IMR-90 (cell line): ENCODE measurements around the gene TMEM200A. TPM values are rescaled to one million over a fixed set of nuclear protein-coding genes. Genes with fewer than 3 reads are reported as not detected.

Experiments used
- ATAC-seq: fragments of 200-7000 bp; cut with Tn5 transposase; 2 replicates; pipeline ENCODE4 v1.9.1; 2020; ENCODE audit warnings: low read depth, mild to moderate bottlenecking, moderate library complexity
- BruUV-seq: library from RNA; stranded (reverse); fragments of 400-500 nt; replicated peaks from 2 replicates; lab custom pipeline; 2021; lab: Mats Ljungman, UMichigan
- CTCF ChIA-PET: fragments of 300-600 bp; formaldehyde crosslinking; extraction: SDS; loops from one replicate; lab custom pipeline; 2021; ENCODE audit warnings: antibody characterized with exemption; lab: Yijun Ruan, JAX
- POLR2A ChIA-PET: fragments of 300-600 bp; sonication (Branson Sonifier 250); formaldehyde crosslinking; loops from one replicate; lab custom pipeline; 2022; ENCODE audit warnings: antibody characterized with exemption; ENCODE audit not compliant: unreplicated experiment; lab: Charles Lee
- DNase-seq: peaks from one replicate; pipeline ENCODE4 v3.0.0; 2013
- H2AFZ ChIP-seq: replicated peaks from 2 replicates; pipeline ENCODE3; 2013; ENCODE audit warnings: low read length, mild to moderate bottlenecking; ENCODE audit not compliant: poor library complexity
- H2AK5ac ChIP-seq: 2 replicates; pipeline ENCODE4 v1.6.1; 2013; ENCODE audit warnings: low read depth, low read length, inconsistent platforms
- H2AK9ac ChIP-seq: replicated peaks from 2 replicates; pipeline ENCODE3; 2013; ENCODE audit warnings: mild to moderate bottlenecking, low read depth, low read length, moderate library complexity; ENCODE audit not compliant: poor library complexity
- H2BK120ac ChIP-seq: 2 replicates; pipeline ENCODE4 v1.6.1; 2013; ENCODE audit warnings: low read depth, low read length, inconsistent platforms
- H2BK15ac ChIP-seq: 3 replicates; pipeline ENCODE4 v1.6.1; 2013; ENCODE audit warnings: low read depth, low read length, inconsistent platforms
- H2BK20ac ChIP-seq: 2 replicates; pipeline ENCODE4 v1.6.1; 2013; ENCODE audit warnings: low read depth, mild to moderate bottlenecking, inconsistent platforms, low read length, moderate library complexity
- H2BK5ac ChIP-seq: 2 replicates; pipeline ENCODE4 v1.6.1; 2013; ENCODE audit warnings: mild to moderate bottlenecking, low read depth, low read length, inconsistent platforms; ENCODE audit not compliant: poor library complexity, severe bottlenecking
- H3K14ac ChIP-seq: replicated peaks from 2 replicates; pipeline ENCODE4 v1.6.1; 2013; ENCODE audit warnings: low read depth, low read length, inconsistent platforms
- H3K18ac ChIP-seq: 2 replicates; pipeline ENCODE4 v1.6.1; 2013; ENCODE audit warnings: low read depth, low read length, control low read depth
- H3K23ac ChIP-seq: 2 replicates; pipeline ENCODE4 v1.6.1; 2013; ENCODE audit warnings: low read depth, low read length, inconsistent platforms
- H3K27ac ChIP-seq: 2 replicates; pipeline ENCODE4 v1.5.1; 2013; ENCODE audit warnings: mild to moderate bottlenecking, control low read depth, low read length; ENCODE audit not compliant: insufficient read depth
- H3K27me3 ChIP-seq: 2 replicates; pipeline ENCODE4 v1.6.1; 2013; ENCODE audit warnings: low read length; ENCODE audit not compliant: control insufficient read depth, insufficient read depth
- H3K36me3 ChIP-seq: 2 replicates; pipeline ENCODE4 v1.6.1; 2013; ENCODE audit warnings: low read length, mixed read lengths; ENCODE audit not compliant: control insufficient read depth, insufficient read depth
- H3K4ac ChIP-seq: 2 replicates; pipeline ENCODE4 v1.6.1; 2013; ENCODE audit warnings: low read depth, low read length, inconsistent platforms
- H3K4me1 ChIP-seq: 2 replicates; pipeline ENCODE4 v1.6.1; 2013; ENCODE audit warnings: low read length, mixed read lengths; ENCODE audit not compliant: control insufficient read depth, insufficient read depth
- H3K4me2 ChIP-seq: 2 replicates; pipeline ENCODE4 v1.6.1; 2013; ENCODE audit warnings: low read depth, mild to moderate bottlenecking, control low read depth, low read length, moderate library complexity
- H3K4me3 ChIP-seq: 2 replicates; pipeline ENCODE4 v1.5.1; 2013; ENCODE audit warnings: low read depth, mild to moderate bottlenecking, control low read depth, low read length, moderate library complexity; ENCODE audit not compliant: insufficient read depth
- H3K56ac ChIP-seq: 2 replicates; pipeline ENCODE4 v1.6.1; 2013; ENCODE audit warnings: low read length, inconsistent platforms; ENCODE audit not compliant: insufficient read depth; ENCODE audit errors: extremely low read depth
- H3K79me1 ChIP-seq, 2 experiments: 2 replicates each; pipeline ENCODE4 v1.6.1; 2013; ENCODE audit warnings: low read length in 2 of 2, inconsistent platforms in 1 of 2, low read depth in 1 of 2
- H3K9ac ChIP-seq: 2 replicates; pipeline ENCODE4 v1.6.1; 2013; ENCODE audit warnings: low read depth, low read length, control low read depth
- H3K9me1 ChIP-seq: 2 replicates; pipeline ENCODE4 v1.6.1; 2013; ENCODE audit warnings: low read length, inconsistent platforms; ENCODE audit not compliant: insufficient read depth
- H3K9me3 ChIP-seq: 2 replicates; pipeline ENCODE4 v1.6.1; 2013; ENCODE audit warnings: low read length; ENCODE audit not compliant: control insufficient read depth, insufficient read depth
- H4K20me1 ChIP-seq: 2 replicates; pipeline ENCODE4 v1.6.1; 2013; ENCODE audit warnings: low read length, inconsistent platforms; ENCODE audit not compliant: insufficient read depth
- H4K5ac ChIP-seq: 2 replicates; pipeline ENCODE4 v1.6.1; 2013; ENCODE audit warnings: mild to moderate bottlenecking, low read depth, low read length, control low read depth
- H4K8ac ChIP-seq, 2 experiments: 2 replicates each; pipeline ENCODE4 v1.6.1; 2013; ENCODE audit warnings: low read depth in 2 of 2, low read length in 2 of 2, control low read depth in 1 of 2, inconsistent platforms in 1 of 2
- H4K91ac ChIP-seq: 2 replicates; pipeline ENCODE4 v1.6.1; 2013; ENCODE audit warnings: low read depth, low read length, inconsistent platforms; ENCODE audit not compliant: insufficient read depth
- BHLHE40 ChIP-seq: fragments of 150-350 bp; IDR thresholded peaks from 2 replicates; pipeline ENCODE4 v1.6.1; 2016; ENCODE audit warnings: mild to moderate bottlenecking, low read depth, low read length
- CEBPB ChIP-seq: IDR thresholded peaks from 2 replicates; pipeline ENCODE4 v1.6.1; 2012; ENCODE audit warnings: low read depth, low read length, improper control_type of control experiment
- CHD1 ChIP-seq: IDR thresholded peaks from 2 replicates; pipeline ENCODE4 v1.6.1; 2012; ENCODE audit warnings: low read depth, low read length, improper control_type of control experiment
- FOS ChIP-seq: fragments of 150-350 bp; IDR thresholded peaks from 2 replicates; pipeline ENCODE4 v1.6.1; 2016; ENCODE audit warnings: low read depth, low read length
- MAFK ChIP-seq: IDR thresholded peaks from 2 replicates; pipeline ENCODE4 v1.6.1; 2012; ENCODE audit warnings: low read depth, low read length, improper control_type of control experiment
- MAZ ChIP-seq: IDR thresholded peaks from 2 replicates; pipeline ENCODE4 v1.6.1; 2012; ENCODE audit warnings: low read depth, mild to moderate bottlenecking, low read length, improper control_type of control experiment, moderate library complexity, borderline replicate concordance
- MXI1 ChIP-seq: IDR thresholded peaks from 2 replicates; pipeline ENCODE4 v1.6.1; 2012; ENCODE audit warnings: low read depth, mild to moderate bottlenecking, low read length, moderate library complexity, borderline replicate concordance
- NFE2L2 ChIP-seq: fragments of 150-350 bp; IDR thresholded peaks from 2 replicates; pipeline ENCODE4 v1.6.1; 2016; ENCODE audit warnings: low read depth, mild to moderate bottlenecking, low read length
- POLR2A ChIP-seq: IDR thresholded peaks from 2 replicates; pipeline ENCODE4 v1.6.1; 2012; ENCODE audit warnings: mild to moderate bottlenecking, low read depth, low read length
- RAD21 ChIP-seq: IDR thresholded peaks from 2 replicates; pipeline ENCODE4 v1.6.1; 2012; ENCODE audit warnings: low read length, improper control_type of control experiment
- RCOR1 ChIP-seq: IDR thresholded peaks from 2 replicates; pipeline ENCODE4 v1.6.1; 2012; ENCODE audit warnings: mild to moderate bottlenecking, low read length, improper control_type of control experiment; ENCODE audit not compliant: insufficient replicate concordance
- RFX5 ChIP-seq: IDR thresholded peaks from 2 replicates; pipeline ENCODE4 v1.8.0; 2012; ENCODE audit warnings: low read depth, mild to moderate bottlenecking, low read length, moderate library complexity
- SMC3 ChIP-seq: fragments of 150-350 bp; IDR thresholded peaks from 2 replicates; pipeline ENCODE4 v1.6.1; 2016; ENCODE audit warnings: low read depth, mild to moderate bottlenecking, antibody characterized with exemption, low read length, moderate library complexity
- WGBS, 2 experiments: methylation state at CpG; one replicate each; pipeline versions ENCODE4 v1.1.5 to v1.1.7; 2013; ENCODE audit warnings: missing lambda C conversion rate in 2 of 2; ENCODE audit not compliant: insufficient read length in 1 of 2; ENCODE audit errors: extremely low coverage in 2 of 2; 5-methylcytosine and 5-hydroxymethylcytosine counted together
- dilution Hi-C: fragments of 300-500 bp; cut with HindIII; formaldehyde crosslinking; loops from one replicate; pipeline ENCODE4 v1.14.3; 2018; ENCODE audit warnings: low sequenced_read_pairs; ENCODE audit not compliant: unreplicated experiment
- in situ Hi-C: fragments of 300-500 bp; cut with MboI; formaldehyde crosslinking; loops from 3 replicates; pipeline ENCODE4 v1.14.3; 2019; ENCODE audit warnings: low sequenced_read_pairs, inconsistent platforms, mixed read lengths
- intact Hi-C: fragments of 100-400 bp; cut with micrococcal nuclease; formaldehyde crosslinking; loops from 2 replicates; pipeline ENCODE4 v1.10.0; 2022
- polyA plus RNA-seq, 3 experiments: library from polyadenylated mRNA; depleted of rRNA; stranded (reverse); fragments of >200 nt; gene quantifications; 2 replicates each; pipeline ENCODE4 v1.2.3, GENCODE V29; 2012; ENCODE audit warnings: low replicate concordance in 1 of 3
- total RNA-seq: library from RNA; depleted of rRNA; stranded (reverse); fragments of >200 nt; gene quantifications from 2 replicates; pipeline ENCODE4 v1.2.3, GENCODE V29; 2012
- TF ChIP-seq, protein P1 (sequence below): fragments of 150-350 bp; IDR thresholded peaks from 2 replicates; pipeline ENCODE4 v1.6.1; 2016; ENCODE audit warnings: low read depth, mild to moderate bottlenecking, low read length, moderate library complexity, borderline replicate concordance
- TF ChIP-seq, protein P2 (sequence below): fragments of 150-350 bp; IDR thresholded peaks from 2 replicates; pipeline ENCODE4 v1.6.1; 2017; ENCODE audit warnings: mild to moderate bottlenecking, antibody characterized with exemption, low read length, low read depth
- TF ChIP-seq, protein P3 (sequence below): conservative IDR thresholded peaks from 2 replicates; pipeline ENCODE4 v1.5.1; 2012; ENCODE audit warnings: mild to moderate bottlenecking, low read depth, low read length, improper control_type of control experiment

Gene TMEM200A
- total and polyA plus RNA-seq, 2 of the 4 experiments (the other 2 are of a cell fraction) = 22.8 to 37.1 TPM

DNA sequence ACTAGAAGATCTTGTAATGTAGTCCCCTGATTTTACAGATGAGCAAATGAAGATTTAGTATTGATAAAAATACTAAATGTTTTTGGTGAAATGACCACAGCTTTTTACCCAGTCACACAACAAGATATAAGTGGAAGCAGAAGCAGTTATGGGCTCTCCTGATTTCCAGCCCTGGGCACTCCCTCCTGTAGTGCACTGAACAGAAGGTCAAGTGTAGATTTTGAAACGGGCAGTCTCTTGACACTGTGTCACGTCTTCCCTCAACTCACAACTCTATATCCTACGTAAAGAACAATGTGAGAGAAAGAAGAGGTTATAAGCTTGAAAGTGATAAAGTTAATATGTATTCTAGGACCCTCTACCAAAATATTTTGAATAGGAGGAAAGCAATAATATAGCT lies 23.3 kb downstream of the TMEM200A start:
- Histone ChIP-seq H3K79me1 (peaks cover 6 to 25% of the 10 kb centered on the region in 2 experiments; a peak in 3 of 4 replicates), H3K4ac (no peak overlapping the region), H4K8ac (no peak overlapping the region), H3K9me3 (no peaks in the 10 kb centered on the region), H3K27ac (no peak overlapping the region), H4K5ac (no peak overlapping the region), H4K91ac (no peak overlapping the region), H4K20me1 (no peaks in the 10 kb centered on the region), H3K4me1 (peaks cover 3% of the 10 kb centered on the region), H2AK5ac (no peak overlapping the region), H3K4me3 (no peak overlapping the region), H3K27me3 (no peaks in the 10 kb centered on the region), H3K9me1 (no peaks in the 10 kb centered on the region), H3K36me3 (no peaks in the 10 kb centered on the region), H2BK20ac (no peak overlapping the region), H2AFZ (no peak overlapping the region), H3K18ac (no peak overlapping the region), H3K9ac (no peak overlapping the region), H3K23ac (no peak overlapping the region), H2AK9ac (no peak overlapping the region), H2BK5ac (no peak overlapping the region), H3K4me2 (no peak overlapping the region), H3K14ac (no peak overlapping the region), H2BK15ac (no peak overlapping the region), H2BK120ac (no peak overlapping the region), H3K56ac (no peak overlapping the region)
- DNase-seq (no peak), ATAC-seq (no peak)
- ChIA-PET CTCF (interaction anchor here (0.6 kb wide), 1 partner anchor 66 kb away, joined by 3 read pairs; no protein-coding TSS in a partner anchor), POLR2A (no interaction called here)
- TF ChIP-seq MAFK = no peak
- TF ChIP-seq POLR2A = no peak
- TF ChIP-seq FOS = no peak
- no peak for TF ChIP-seq MXI1
- TF ChIP-seq, protein P1, sequence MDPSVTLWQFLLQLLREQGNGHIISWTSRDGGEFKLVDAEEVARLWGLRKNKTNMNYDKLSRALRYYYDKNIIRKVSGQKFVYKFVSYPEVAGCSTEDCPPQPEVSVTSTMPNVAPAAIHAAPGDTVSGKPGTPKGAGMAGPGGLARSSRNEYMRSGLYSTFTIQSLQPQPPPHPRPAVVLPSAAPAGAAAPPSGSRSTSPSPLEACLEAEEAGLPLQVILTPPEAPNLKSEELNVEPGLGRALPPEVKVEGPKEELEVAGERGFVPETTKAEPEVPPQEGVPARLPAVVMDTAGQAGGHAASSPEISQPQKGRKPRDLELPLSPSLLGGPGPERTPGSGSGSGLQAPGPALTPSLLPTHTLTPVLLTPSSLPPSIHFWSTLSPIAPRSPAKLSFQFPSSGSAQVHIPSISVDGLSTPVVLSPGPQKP = no peak
- TF ChIP-seq NFE2L2 = no peak
- no peak for TF ChIP-seq MAZ
- TF ChIP-seq, protein P2, sequence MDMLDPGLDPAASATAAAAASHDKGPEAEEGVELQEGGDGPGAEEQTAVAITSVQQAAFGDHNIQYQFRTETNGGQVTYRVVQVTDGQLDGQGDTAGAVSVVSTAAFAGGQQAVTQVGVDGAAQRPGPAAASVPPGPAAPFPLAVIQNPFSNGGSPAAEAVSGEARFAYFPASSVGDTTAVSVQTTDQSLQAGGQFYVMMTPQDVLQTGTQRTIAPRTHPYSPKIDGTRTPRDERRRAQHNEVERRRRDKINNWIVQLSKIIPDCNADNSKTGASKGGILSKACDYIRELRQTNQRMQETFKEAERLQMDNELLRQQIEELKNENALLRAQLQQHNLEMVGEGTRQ = no peak
- no peak for TF ChIP-seq RFX5
- TF ChIP-seq SMC3 = no peak
- no peak for TF ChIP-seq BHLHE40
- no peak for TF ChIP-seq CEBPB
- no peak for TF ChIP-seq CHD1
- no peak for TF ChIP-seq RCOR1
- TF ChIP-seq, protein P3, sequence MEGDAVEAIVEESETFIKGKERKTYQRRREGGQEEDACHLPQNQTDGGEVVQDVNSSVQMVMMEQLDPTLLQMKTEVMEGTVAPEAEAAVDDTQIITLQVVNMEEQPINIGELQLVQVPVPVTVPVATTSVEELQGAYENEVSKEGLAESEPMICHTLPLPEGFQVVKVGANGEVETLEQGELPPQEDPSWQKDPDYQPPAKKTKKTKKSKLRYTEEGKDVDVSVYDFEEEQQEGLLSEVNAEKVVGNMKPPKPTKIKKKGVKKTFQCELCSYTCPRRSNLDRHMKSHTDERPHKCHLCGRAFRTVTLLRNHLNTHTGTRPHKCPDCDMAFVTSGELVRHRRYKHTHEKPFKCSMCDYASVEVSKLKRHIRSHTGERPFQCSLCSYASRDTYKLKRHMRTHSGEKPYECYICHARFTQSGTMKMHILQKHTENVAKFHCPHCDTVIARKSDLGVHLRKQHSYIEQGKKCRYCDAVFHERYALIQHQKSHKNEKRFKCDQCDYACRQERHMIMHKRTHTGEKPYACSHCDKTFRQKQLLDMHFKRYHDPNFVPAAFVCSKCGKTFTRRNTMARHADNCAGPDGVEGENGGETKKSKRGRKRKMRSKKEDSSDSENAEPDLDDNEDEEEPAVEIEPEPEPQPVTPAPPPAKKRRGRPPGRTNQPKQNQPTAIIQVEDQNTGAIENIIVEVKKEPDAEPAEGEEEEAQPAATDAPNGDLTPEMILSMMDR = no peak
- no peak for TF ChIP-seq RAD21
- no CpG with 5 or more reads among the region's 3 CpGs for WGBS, 2 experiments
- dilution Hi-C loops = no loop called here
- BruUV-seq = no TSS peak
- intact Hi-C loops = no loop called here
- in situ Hi-C loops = no loop called here
